K562 (cell line): ENCODE measurements around the gene GRK1.

ENCODE experiments used
- ELF1 ChIP-seq: fragments of 200-800 bp; sonication (Bioruptor generic); IDR thresholded peaks from 2 replicates; pipeline ENCODE4 v1.6.1; 2016; ENCODE audit warnings: missing genetic modification characterization, missing compliant biosample characterization
- FOXK2 ChIP-seq, 2 experiments: fragments of 450-650 bp; IDR thresholded peaks in 1 of 2; conservative IDR thresholded peaks in 1 of 2; 2 replicates each; pipeline ENCODE4 v1.6.1; 2016; ENCODE audit warnings: low read depth in 2 of 2, mild to moderate bottlenecking in 1 of 2
- MED1 ChIP-seq: sonication (generic); formaldehyde crosslinking; IDR thresholded peaks from 2 replicates; pipeline ENCODE4 v1.8.1; 2023; ENCODE audit warnings: missing genetic modification reagents, borderline replicate concordance
- THRA ChIP-seq: fragments of 450-650 bp; IDR thresholded peaks from 2 replicates; pipeline ENCODE4 v1.6.1; 2017; ENCODE audit warnings: mild to moderate bottlenecking, moderate library complexity
- ZBTB1 ChIP-seq: sonication (generic); formaldehyde crosslinking; IDR thresholded peaks from 2 replicates; pipeline ENCODE4 v1.8.1; 2023; ENCODE audit warnings: missing genetic modification reagents, low read depth, mild to moderate bottlenecking, borderline replicate concordance
- ZKSCAN1 ChIP-seq: fragments of 150-350 bp; IDR thresholded peaks from 2 replicates; pipeline ENCODE4 v1.6.1; 2016; ENCODE audit warnings: low read depth, low read length

- TF ChIP-seq ELF1 (no peak), FOXK2 (conservative IDR thresholded peaks at IDR 0.05 in 1 of 2, IDR thresholded peaks at IDR 0.05 in 1 of 2; ENCODE audit: low read depth in 2 of 2) (no peak), ZKSCAN1 (no peak), THRA (no peak), ZBTB1 (no peak), MED1 (CRISPR knock-in tag) (no peak)
Measured at GRCh38 chr13:113730831-113731191, 63.8 kb downstream of the GRK1 start.
